ENCODE data around the gene HAP1.

DNA sequence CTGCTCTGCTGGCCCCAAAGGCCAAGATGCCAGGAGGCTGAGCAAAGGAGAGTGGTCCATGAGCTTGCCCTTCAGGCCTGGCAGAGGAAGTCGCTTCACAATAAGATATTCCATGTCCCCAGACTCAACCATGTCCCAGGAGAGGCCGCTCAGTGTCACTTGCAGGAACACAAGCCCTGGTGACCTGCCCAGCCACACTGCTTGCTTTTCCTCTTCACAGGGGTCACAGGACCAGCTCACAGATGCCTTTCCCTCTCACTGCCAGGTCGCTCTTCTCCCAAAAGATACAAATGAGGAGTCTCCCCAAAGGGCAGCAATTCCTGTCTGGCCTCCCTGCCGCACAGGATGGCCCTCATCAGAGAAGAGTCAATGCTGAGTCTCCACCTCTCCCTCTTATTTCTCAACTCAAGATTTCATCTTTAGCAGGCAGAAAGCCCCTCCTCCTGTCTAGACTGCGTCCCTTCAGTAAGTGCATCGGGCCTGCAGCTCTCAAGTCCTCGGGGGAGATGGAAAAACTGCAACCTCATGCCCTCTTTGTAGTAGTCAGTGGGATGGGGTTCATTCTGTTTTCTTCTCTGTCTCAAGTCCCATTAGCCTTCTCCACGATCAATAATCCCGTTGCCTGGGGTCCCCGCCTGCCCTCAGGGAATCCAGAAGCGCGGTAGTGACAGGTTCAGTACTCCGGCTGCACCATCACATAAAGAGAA is 47.1 kb upstream of the HAP1 start:
- TF ChIP-seq, protein P1, sequence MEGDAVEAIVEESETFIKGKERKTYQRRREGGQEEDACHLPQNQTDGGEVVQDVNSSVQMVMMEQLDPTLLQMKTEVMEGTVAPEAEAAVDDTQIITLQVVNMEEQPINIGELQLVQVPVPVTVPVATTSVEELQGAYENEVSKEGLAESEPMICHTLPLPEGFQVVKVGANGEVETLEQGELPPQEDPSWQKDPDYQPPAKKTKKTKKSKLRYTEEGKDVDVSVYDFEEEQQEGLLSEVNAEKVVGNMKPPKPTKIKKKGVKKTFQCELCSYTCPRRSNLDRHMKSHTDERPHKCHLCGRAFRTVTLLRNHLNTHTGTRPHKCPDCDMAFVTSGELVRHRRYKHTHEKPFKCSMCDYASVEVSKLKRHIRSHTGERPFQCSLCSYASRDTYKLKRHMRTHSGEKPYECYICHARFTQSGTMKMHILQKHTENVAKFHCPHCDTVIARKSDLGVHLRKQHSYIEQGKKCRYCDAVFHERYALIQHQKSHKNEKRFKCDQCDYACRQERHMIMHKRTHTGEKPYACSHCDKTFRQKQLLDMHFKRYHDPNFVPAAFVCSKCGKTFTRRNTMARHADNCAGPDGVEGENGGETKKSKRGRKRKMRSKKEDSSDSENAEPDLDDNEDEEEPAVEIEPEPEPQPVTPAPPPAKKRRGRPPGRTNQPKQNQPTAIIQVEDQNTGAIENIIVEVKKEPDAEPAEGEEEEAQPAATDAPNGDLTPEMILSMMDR (IDR thresholded peaks at IDR 0.05; ENCODE audit: poor library complexity): no peak
- TF ChIP-seq EZH2 (IDR thresholded peaks at IDR 0.05; ENCODE audit: borderline replicate concordance) (no peak), EZH2phosphoT487 (IDR thresholded peaks at IDR 0.05; ENCODE audit: low read depth, severe bottlenecking, unreplicated experiment) (no peak)

Measured in hepatocyte (in vitro differentiated cells).